Measurements from ENCODE around the gene ROR1.

ROR1 gene

GRCh38 chr1:63967901-63968300 lies 194.1 kb downstream of the ROR1 start:
- DNase-seq: no peak

- no peak for DNase-seq
Measured at GRCh38 chr1:63968663-63969440, 195.0 kb downstream of the ROR1 start.

- DNase-seq: peak in 8 of 51 donors; percentile 2 to 28 (median 8)
Measured at GRCh38 chr1:63969441-63969901, 195.7 kb downstream of the ROR1 start.

DNA sequence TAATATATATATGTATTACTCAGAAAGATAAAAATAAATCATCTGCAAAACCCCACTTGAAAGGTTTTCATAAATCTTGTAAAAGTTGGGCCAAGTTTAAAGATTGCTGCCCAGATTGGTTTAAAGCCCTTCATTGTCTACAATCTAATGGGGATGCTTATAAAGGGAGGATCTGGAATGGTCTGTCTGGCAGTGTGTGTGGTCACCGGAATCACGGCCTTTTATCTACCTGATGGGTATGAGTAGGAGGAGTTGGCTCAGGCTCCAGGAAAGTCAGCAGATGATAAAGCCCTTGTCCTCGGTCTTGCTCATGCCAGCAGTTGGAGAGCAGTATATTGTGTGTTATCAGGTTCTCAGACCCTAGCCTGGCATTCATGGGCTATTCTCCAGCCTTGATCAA lies 197.7 kb downstream of the ROR1 start:
- DNase-seq: no peak

DNA sequence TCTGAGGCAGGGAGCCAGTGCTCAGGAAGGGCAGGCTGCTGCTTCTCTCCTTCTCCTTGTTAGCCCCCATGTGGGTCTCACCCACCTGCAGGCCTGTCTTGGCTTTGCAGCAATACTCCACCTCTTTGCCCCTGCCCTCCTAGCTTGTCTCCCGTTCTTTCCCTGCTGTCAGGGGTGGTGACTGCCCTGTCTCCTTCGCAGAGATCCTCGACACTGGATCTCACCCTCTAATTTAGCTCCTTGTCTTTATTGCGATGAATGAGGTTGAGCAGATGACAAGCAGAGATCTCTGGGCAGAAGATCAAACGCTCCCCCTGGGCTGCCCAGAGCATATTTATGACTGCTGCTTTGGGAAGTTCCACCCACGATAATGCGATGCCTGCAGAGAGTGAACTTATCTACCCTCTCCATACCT lies 199.2 kb downstream of the ROR1 start:
- DNase-seq: no peak

- DNase-seq: no peak
Measured at GRCh38 chr1:63974966-63975365, 201.1 kb downstream of the ROR1 start.

- no peak for DNase-seq
Measured at GRCh38 chr1:63975481-63975880, 201.7 kb downstream of the ROR1 start.

DNA sequence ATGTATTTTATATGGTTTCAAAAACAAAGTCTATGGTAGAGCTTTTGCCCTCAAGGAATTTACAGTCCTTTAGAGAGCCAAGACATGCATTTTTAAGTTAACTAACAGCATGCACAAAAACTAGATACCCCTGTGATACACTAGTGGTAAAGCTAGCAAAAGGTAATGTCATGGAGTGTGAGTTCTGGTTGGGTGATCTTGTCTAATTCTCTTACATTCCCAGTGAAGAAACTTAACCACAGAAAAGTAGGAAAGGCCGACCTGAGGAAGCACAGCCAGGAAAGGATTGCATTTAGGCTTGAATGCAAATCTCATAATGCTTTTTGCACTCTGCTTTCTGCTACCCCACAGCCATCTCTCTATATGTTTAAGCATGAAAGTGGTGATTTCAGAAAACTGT lies 202.2 kb downstream of the ROR1 start:
- no peak for DNase-seq

- DNase-seq: no peak
Measured at GRCh38 chr1:63977466-63977865, 203.6 kb downstream of the ROR1 start.

GRCh38 chr1:63980740-63981407 lies 207.1 kb downstream of the ROR1 start:
- DNase-seq: no peak

- DNase-seq: no peak
Measured at GRCh38 chr1:63981408-63981773, 207.6 kb downstream of the ROR1 start.

DNA sequence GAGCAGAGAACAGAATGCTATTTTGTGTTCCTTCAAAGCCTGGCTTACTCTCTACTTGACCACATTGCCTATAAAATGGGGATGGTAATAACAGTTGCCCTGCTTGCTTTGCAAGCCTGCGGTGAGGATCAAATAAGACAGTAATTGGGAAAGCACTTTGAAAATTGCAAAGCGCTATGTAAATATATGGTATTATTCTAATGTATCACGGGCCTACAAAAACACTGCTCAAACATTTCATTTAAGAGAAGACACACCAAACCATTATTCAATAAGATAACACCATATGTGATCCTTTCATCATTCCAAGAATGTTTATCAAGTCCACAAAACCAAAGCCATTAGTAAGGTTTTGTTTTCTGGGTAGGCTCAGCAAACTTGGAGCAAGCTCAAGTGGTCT lies 208.4 kb downstream of the ROR1 start:
- DNase-seq: no peak

- no peak for DNase-seq
Measured at GRCh38 chr1:63983391-63984256, 209.8 kb downstream of the ROR1 start.

- no peak for DNase-seq
Measured at GRCh38 chr1:63984257-63984929, 210.6 kb downstream of the ROR1 start.

DNA sequence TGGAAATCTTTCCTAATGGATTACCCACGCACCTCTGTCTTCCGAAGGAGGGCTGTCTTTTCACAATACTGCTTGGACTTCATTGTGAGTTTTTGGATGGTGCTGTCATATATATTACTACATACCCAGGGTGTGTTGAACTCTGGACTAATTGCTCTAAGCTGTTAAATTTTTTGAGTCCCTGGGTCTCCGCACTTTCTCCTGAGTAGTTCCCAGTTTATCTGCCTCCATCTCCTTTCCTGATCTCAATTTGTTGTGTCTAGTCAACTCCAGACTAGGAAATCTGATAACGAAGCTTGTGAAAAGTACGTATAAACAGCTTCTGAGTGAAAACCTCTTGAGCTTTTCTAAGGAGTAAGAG lies 211.1 kb downstream of the ROR1 start:
- DNase-seq: no peak

- DNase-seq: no peak
Measured at GRCh38 chr1:63987014-63987627, 213.3 kb downstream of the ROR1 start.

DNA sequence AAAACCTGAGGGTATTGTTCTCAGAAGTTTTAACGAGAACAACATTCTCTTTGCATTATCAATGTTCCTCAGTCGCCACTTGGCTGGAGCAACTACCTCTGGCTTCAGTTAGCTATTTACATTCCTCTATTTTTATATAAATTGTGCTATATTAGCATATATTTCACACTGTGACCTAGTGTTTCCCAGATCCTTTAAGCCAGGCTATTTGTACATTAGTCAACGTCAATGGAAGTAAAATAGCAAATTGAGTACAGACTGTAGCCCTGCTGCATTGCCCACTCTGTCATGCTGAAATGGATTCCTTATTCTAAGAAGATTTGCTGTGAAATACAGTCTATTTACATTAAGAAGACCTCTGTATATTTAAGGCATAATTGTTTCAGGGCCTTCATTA lies 213.8 kb downstream of the ROR1 start:
- no peak for DNase-seq

- no peak for DNase-seq
Measured at GRCh38 chr1:63988941-63989340, 215.1 kb downstream of the ROR1 start.

GRCh38 chr1:63991685-63992084 lies 217.9 kb downstream of the ROR1 start:
- no peak for DNase-seq

- DNase-seq: no peak
Measured at GRCh38 chr1:64000021-64000420, 226.2 kb downstream of the ROR1 start.

DNA sequence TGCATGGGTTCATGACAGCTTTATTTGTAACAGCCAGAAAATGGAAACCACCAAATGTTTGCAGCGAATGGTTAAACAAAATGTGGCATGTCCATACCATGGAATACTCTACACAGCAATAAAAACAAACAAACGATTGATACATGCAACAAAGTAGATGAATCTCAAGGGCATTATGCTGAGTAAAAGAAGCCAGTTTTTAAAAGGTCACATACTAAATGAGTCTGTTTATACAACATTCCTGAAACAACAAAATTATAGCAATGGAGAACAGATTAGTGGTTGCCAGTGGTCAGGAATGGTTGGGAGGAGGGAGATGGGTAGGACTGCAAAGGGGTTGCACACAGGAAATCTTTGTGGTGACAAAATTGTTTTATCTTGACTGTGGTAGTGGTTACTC lies 227.2 kb downstream of the ROR1 start:
- DNase-seq: no peak
